ENCODE data around the gene MNAT1. TPM values are rescaled to one million over a fixed set of nuclear protein-coding genes. Genes with fewer than 3 reads are reported as not detected.

The MNAT1 gene
- total RNA-seq, 1 donor from 2014 or later, result 40.3 TPM

DNA sequence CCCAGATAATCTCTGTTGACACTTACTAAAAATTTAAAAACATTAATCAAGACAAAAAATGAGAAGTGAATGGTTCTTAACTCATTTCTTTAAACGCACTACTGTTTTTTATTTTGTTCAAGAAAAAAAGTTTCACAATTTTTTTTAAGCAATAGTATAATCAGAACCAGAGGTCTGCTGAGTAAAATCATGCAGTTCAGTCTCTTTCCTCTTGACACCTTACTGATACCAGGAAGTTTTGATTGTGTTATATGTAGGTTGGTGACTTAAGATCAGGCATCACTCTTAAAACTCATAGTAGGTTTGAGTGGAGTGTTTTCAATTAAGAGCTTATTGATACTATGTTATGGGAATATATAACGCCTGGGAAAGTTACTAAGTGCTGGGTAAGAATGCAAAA lies 125.0 kb downstream of the MNAT1 start:
- Histone ChIP-seq H3K36me3 (ENCODE audit: control insufficient read depth, insufficient read depth, low read length) (no peaks in the 10 kb centered on the region), H3K27me3 (ENCODE audit: control insufficient read depth, insufficient read depth, low read length) (no peaks in the 10 kb centered on the region), H3K4me3 (ENCODE audit: low read depth, low read length) (no peak overlapping the region)
- FAIRE-seq (no peak), DNase-seq (ENCODE audit: low read depth) (no peak)
- TF ChIP-seq, protein P1, sequence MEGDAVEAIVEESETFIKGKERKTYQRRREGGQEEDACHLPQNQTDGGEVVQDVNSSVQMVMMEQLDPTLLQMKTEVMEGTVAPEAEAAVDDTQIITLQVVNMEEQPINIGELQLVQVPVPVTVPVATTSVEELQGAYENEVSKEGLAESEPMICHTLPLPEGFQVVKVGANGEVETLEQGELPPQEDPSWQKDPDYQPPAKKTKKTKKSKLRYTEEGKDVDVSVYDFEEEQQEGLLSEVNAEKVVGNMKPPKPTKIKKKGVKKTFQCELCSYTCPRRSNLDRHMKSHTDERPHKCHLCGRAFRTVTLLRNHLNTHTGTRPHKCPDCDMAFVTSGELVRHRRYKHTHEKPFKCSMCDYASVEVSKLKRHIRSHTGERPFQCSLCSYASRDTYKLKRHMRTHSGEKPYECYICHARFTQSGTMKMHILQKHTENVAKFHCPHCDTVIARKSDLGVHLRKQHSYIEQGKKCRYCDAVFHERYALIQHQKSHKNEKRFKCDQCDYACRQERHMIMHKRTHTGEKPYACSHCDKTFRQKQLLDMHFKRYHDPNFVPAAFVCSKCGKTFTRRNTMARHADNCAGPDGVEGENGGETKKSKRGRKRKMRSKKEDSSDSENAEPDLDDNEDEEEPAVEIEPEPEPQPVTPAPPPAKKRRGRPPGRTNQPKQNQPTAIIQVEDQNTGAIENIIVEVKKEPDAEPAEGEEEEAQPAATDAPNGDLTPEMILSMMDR (IDR thresholded peaks at IDR 0.05; ENCODE audit: insufficient read depth, low read length, severe bottlenecking), result no peak

DNA sequence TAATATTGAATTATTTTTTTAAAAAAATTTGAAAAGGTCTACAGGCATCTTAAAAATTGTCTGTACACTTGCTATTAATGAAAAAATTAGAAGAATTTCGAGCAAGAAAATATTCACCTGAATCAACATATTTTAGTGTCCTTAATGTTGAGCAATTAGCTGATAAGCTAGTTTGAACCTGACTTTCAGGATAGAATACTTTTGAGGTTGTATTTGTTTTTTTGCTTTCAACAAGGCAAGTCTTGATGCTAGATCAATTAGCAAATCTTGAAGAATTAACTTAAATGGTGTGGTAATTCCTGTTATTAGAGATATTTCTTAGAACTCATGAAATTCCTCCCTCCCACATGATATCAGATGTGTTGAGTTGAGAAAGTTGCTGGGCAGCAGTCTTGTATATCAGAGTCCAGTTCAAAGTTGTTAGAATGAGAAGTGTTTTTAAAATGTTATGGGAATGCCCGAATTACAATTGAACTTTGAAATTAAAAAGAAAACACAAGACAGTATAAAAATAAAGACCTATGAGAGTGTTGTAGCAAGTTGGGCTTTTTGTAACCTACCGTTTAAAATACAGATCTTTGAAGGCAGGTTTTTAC lies 127.1 kb downstream of the MNAT1 start:
- Histone ChIP-seq H3K4me3 (ENCODE audit: low read depth, low read length) (no peak overlapping the region), H3K36me3 (ENCODE audit: control insufficient read depth, insufficient read depth, low read length) (no peaks in the 10 kb centered on the region), H3K27me3 (ENCODE audit: control insufficient read depth, insufficient read depth, low read length) (no peaks in the 10 kb centered on the region)
- DNase-seq (ENCODE audit: low read depth) (peak; percentile 24), FAIRE-seq (no peak)
- TF ChIP-seq, protein P1 (IDR thresholded peaks at IDR 0.05; ENCODE audit: insufficient read depth, low read length, severe bottlenecking), result no peak

DNA sequence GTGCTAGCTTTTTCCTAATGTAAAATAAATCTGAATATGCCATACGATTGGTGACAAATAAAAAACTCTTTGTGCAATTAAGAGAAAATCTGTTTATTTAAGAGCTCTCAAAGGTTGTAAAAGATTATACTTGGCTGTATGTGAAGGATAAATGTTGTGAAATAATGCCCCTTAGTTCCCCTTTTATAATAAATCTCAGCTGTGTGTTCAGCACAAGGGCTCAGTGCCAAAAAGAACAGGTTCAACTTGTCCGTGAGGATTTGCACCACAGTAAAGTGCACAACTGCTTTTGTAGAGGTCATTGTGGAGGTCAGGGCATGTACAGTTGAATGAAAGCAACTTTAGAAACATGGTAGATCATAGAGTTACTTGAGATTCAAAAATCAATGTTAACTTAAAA lies 127.7 kb downstream of the MNAT1 start:
- peak; percentile 61 for DNase-seq (ENCODE audit: low read depth)
- TF ChIP-seq, protein P1 (IDR thresholded peaks at IDR 0.05; ENCODE audit: insufficient read depth, low read length, severe bottlenecking), result no peak
- Histone ChIP-seq H3K27me3 (ENCODE audit: control insufficient read depth, insufficient read depth, low read length) (no peaks in the 10 kb centered on the region), H3K36me3 (ENCODE audit: control insufficient read depth, insufficient read depth, low read length) (no peaks in the 10 kb centered on the region), H3K4me3 (ENCODE audit: low read depth, low read length) (no peak overlapping the region)
- FAIRE-seq, result no peak

DNA sequence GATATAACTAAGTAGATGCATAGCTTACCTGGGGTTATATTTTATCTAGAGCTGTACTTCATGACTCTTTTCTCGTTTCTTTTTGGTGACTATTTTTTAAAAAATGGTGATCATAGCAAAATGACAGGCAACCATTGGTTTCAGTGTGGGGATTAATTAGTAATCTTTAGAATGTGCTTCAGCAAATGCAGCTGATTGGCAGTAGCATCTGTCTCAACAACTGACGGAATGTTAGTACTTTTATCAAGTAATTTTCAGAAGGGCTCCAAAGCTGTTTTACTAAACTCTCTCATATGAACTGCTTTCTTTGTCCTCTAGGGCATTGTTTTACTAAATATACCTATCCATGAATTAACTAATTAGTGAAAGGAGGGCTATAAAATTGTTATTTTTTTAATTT lies 128.7 kb downstream of the MNAT1 start:
- no peaks in the 10 kb centered on the region for H3K27me3 ChIP-seq (ENCODE audit: control insufficient read depth, insufficient read depth, low read length)
- TF ChIP-seq, protein P1 (IDR thresholded peaks at IDR 0.05; ENCODE audit: insufficient read depth, low read length, severe bottlenecking), result no peak
- DNase-seq (ENCODE audit: low read depth) (no peak), FAIRE-seq (no peak)
- H3K36me3 ChIP-seq (ENCODE audit: control insufficient read depth, insufficient read depth, low read length), result no peaks in the 10 kb centered on the region
- H3K4me3 ChIP-seq (ENCODE audit: low read depth, low read length), result no peak overlapping the region

DNA sequence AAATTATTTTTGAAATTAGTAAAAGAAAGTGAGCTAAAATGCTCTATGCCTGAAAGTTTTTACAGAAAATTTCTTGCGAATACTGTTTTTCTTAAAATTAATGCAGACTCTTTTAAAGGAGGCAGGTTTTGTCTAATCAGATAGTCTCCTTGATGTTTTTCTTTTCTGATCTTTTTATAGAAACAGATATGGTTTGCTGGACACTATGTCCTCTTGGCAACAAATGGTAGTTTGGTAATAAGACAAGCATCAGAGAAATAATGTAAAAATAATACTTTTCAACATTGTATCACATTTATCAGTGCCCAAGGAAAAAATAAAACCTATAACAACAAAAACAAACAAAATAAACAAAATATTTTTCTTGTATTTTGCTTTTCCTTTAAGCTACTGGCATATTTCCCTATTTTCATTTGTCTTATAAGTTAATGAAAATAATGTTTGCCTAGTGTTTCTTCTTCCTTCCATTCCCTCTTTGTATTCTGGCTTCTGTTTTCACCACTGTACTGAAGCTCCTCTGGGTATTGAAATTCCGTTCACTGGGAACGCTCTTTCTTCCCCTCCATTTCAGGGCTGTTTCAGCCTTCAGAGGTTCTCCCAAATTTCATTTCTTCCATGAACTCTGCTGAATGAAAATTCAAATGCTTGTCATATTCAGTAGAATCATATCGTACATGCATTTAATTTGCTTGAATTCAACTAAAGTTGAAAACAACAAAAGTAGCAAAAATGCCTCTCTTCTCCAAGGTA lies 131.0 kb downstream of the MNAT1 start:
- FAIRE-seq, result no peak
- no peaks in the 10 kb centered on the region for H3K36me3 ChIP-seq (ENCODE audit: control insufficient read depth, insufficient read depth, low read length)
- TF ChIP-seq, protein P1 (IDR thresholded peaks at IDR 0.05; ENCODE audit: insufficient read depth, low read length, severe bottlenecking), result no peak
- H3K4me3 ChIP-seq (ENCODE audit: low read depth, low read length), result no peak overlapping the region
- H3K27me3 ChIP-seq (ENCODE audit: control insufficient read depth, insufficient read depth, low read length), result no peaks in the 10 kb centered on the region
- DNase-seq (ENCODE audit: low read depth), result no peak
